GM06990 (cell line): ENCODE data around the gene CHN2.

Source experiments
- DNase-seq: peaks from one replicate; pipeline ENCODE4 v3.0.0-alpha.2; 2011; ENCODE audit not compliant: insufficient read length; ENCODE audit errors: extremely low read depth
- H3K27me3 ChIP-seq: replicated peaks from 2 replicates; pipeline ENCODE4 v1.6.0; 2011; ENCODE audit warnings: low read length; ENCODE audit not compliant: control insufficient read depth, insufficient read depth
- H3K36me3 ChIP-seq: 2 replicates; pipeline ENCODE4 v1.5.1; 2011; ENCODE audit warnings: low read length; ENCODE audit not compliant: control insufficient read depth, insufficient read depth
- H3K4me3 ChIP-seq: replicated peaks from 2 replicates; pipeline ENCODE4 v1.5.1; 2011; ENCODE audit warnings: low read depth, mild to moderate bottlenecking, control low read depth, low read length
- CTCF ChIP-seq: IDR thresholded peaks from 2 replicates; pipeline ENCODE4 v1.5.1; 2011; ENCODE audit warnings: low read length, control low read depth, mild to moderate bottlenecking, inconsistent platforms; ENCODE audit not compliant: insufficient read depth, poor library complexity, severe bottlenecking

Gene CHN2

GRCh38 chr7:29478687-29479240 is 284.2 kb downstream of the CHN2 start:
- H3K27me3 ChIP-seq, result no peaks in the 10 kb centered on the region; the same call in 1 of the 2 replicates
- TF ChIP-seq CTCF, result no peak
- no peak overlapping the region for H3K4me3 ChIP-seq
- no peaks in the 10 kb centered on the region for H3K36me3 ChIP-seq
- no peak for DNase-seq

GRCh38 chr7:29479301-29480200 is 285.0 kb downstream of the CHN2 start:
- no peaks in the 10 kb centered on the region; the same call in 1 of the 2 replicates for H3K27me3 ChIP-seq
- DNase-seq, result no peak
- no peak overlapping the region for H3K4me3 ChIP-seq
- no peaks in the 10 kb centered on the region for H3K36me3 ChIP-seq
- no peak for TF ChIP-seq CTCF

GRCh38 chr7:29480451-29480850 is 285.9 kb downstream of the CHN2 start:
- no peak for DNase-seq
- H3K4me3 ChIP-seq, result no peak overlapping the region
- H3K27me3 ChIP-seq, result no peaks in the 10 kb centered on the region; the same call in 1 of the 2 replicates
- no peaks in the 10 kb centered on the region for H3K36me3 ChIP-seq
- no peak for TF ChIP-seq CTCF

GRCh38 chr7:29480934-29481651 is 286.5 kb downstream of the CHN2 start:
- Histone ChIP-seq H3K36me3 (no peaks in the 10 kb centered on the region), H3K27me3 (no peaks in the 10 kb centered on the region; the same call in none of the 2 replicates), H3K4me3 (no peak overlapping the region)
- DNase-seq, result no peak
- TF ChIP-seq CTCF, result no peak

GRCh38 chr7:29482056-29482455 is 287.5 kb downstream of the CHN2 start:
- no peak for TF ChIP-seq CTCF
- DNase-seq, result no peak
- H3K27me3 ChIP-seq, result no peaks in the 10 kb centered on the region; the same call in none of the 2 replicates
- no peak overlapping the region for H3K4me3 ChIP-seq
- H3K36me3 ChIP-seq, result no peaks in the 10 kb centered on the region
